ENCODE measurements around the gene GRIN2A. TPM values are rescaled to one million over a fixed set of nuclear protein-coding genes. Genes with fewer than 3 reads are reported as not detected.

GRIN2A gene
- total RNA-seq, 4 donors from 2014 or later, result 0.35 to 7.4 (median 1.5) TPM

GRCh38 chr16:9913604-9914326, 268.5 kb downstream of the GRIN2A start:
- no peak for DNase-seq
- Histone ChIP-seq H3K4me1 (no peaks in the 10 kb centered on the region), H3K27ac (no peak overlapping the region), H3K4me3 (no peak overlapping the region), H3K36me3 (no peaks in the 10 kb centered on the region), H3K27me3 (no peaks in the 10 kb centered on the region), H3K9me3 (no peaks in the 10 kb centered on the region)
- TF ChIP-seq CTCF (IDR thresholded peaks at IDR 0.05) (no peak), POLR2A (IDR thresholded peaks at IDR 0.05) (no peak)

GRCh38 chr16:9911989-9912388, 270.2 kb downstream of the GRIN2A start:
- DNase-seq, result no peak
- TF ChIP-seq POLR2A (IDR thresholded peaks at IDR 0.05) (no peak), CTCF (IDR thresholded peaks at IDR 0.05) (no peak)
- Histone ChIP-seq H3K9me3 (no peaks in the 10 kb centered on the region), H3K27ac (no peak overlapping the region), H3K27me3 (no peaks in the 10 kb centered on the region), H3K4me3 (no peak overlapping the region), H3K4me1 (no peaks in the 10 kb centered on the region), H3K36me3 (no peaks in the 10 kb centered on the region)

- H3K9me3 ChIP-seq, result no peaks in the 10 kb centered on the region
- no peak for DNase-seq
- H3K4me1 ChIP-seq, result no peaks in the 10 kb centered on the region
- no peaks in the 10 kb centered on the region for H3K36me3 ChIP-seq
- no peaks in the 10 kb centered on the region for H3K27me3 ChIP-seq
- no peak overlapping the region for H3K4me3 ChIP-seq
- H3K27ac ChIP-seq, result no peak overlapping the region
- no peak for TF ChIP-seq POLR2A (IDR thresholded peaks at IDR 0.05)
- TF ChIP-seq CTCF (IDR thresholded peaks at IDR 0.05), result no peak
Observed at GRCh38 chr16:9911231-9911630, 271.0 kb downstream of the GRIN2A start.

- Histone ChIP-seq H3K9me3 (no peaks in the 10 kb centered on the region), H3K27me3 (no peaks in the 10 kb centered on the region), H3K4me3 (no peak overlapping the region), H3K27ac (no peak overlapping the region), H3K4me1 (no peaks in the 10 kb centered on the region), H3K36me3 (no peaks in the 10 kb centered on the region)
- TF ChIP-seq POLR2A (IDR thresholded peaks at IDR 0.05) (no peak), CTCF (IDR thresholded peaks at IDR 0.05) (no peak)
- no peak for DNase-seq
Observed at GRCh38 chr16:9909072-9909825, 273.0 kb downstream of the GRIN2A start.

GRCh38 chr16:9908613-9909012, 273.6 kb downstream of the GRIN2A start:
- H3K4me1 ChIP-seq, result no peaks in the 10 kb centered on the region
- no peaks in the 10 kb centered on the region for H3K36me3 ChIP-seq
- TF ChIP-seq CTCF (IDR thresholded peaks at IDR 0.05), result no peak
- no peak for DNase-seq
- H3K4me3 ChIP-seq, result no peak overlapping the region
- no peaks in the 10 kb centered on the region for H3K9me3 ChIP-seq
- no peaks in the 10 kb centered on the region for H3K27me3 ChIP-seq
- H3K27ac ChIP-seq, result no peak overlapping the region

Data from Peyer's patch (tissue), 4 donors.